H1 (cell line): ENCODE results near the gene CHST13.

Experiments used
- ATF2 ChIP-seq: IDR thresholded peaks from 2 replicates; pipeline ENCODE4 v1.6.1; 2012; ENCODE audit warnings: low read length, inconsistent platforms
- CHD2 ChIP-seq: IDR thresholded peaks from 2 replicates; pipeline ENCODE4 v1.6.1; 2012; ENCODE audit warnings: low read length, improper control_type of control experiment
- EZH2 ChIP-seq: fragments of 200-600 bp; sonication (generic); IDR thresholded peaks from 2 replicates; pipeline ENCODE4 v1.7.1; 2012; ENCODE audit warnings: low read depth, mild to moderate bottlenecking, moderate library complexity, low read length, inconsistent platforms; ENCODE audit not compliant: severe bottlenecking
- FOSL1 ChIP-seq: IDR thresholded peaks from 2 replicates; pipeline ENCODE4 v1.6.1; 2011; ENCODE audit warnings: mild to moderate bottlenecking, low read depth, low read length, moderate library complexity; ENCODE audit not compliant: insufficient read depth
- HDAC6 ChIP-seq: IDR thresholded peaks from one replicate; pipeline ENCODE4 v1.7.1; 2012; ENCODE audit warnings: low read depth, mild to moderate bottlenecking, inconsistent platforms, low read length, moderate library complexity
- JUN ChIP-seq: IDR thresholded peaks from 2 replicates; pipeline ENCODE4 v1.6.1; 2011; ENCODE audit warnings: low read depth, mild to moderate bottlenecking, improper control_type of control experiment, low read length
- POLR2A ChIP-seq, 2 experiments: IDR thresholded peaks; 1 replicate in 1 of 2; 2 replicates in 1 of 2; pipeline ENCODE4 v1.6.1; 2011; ENCODE audit warnings: low read depth in 2 of 2, low read length in 2 of 2, mild to moderate bottlenecking in 2 of 2; ENCODE audit errors: control extremely low read depth in 1 of 2
- RFX5 ChIP-seq: IDR thresholded peaks from 2 replicates; pipeline ENCODE4 v1.6.1; 2011; ENCODE audit warnings: low read depth, low read length, improper control_type of control experiment, borderline replicate concordance
- SIRT6 ChIP-seq: IDR thresholded peaks from one replicate; pipeline ENCODE4 v1.7.1; 2012; ENCODE audit warnings: low read length, inconsistent platforms
- TCF12 ChIP-seq: IDR thresholded peaks from 2 replicates; pipeline ENCODE4 v1.6.1; 2011; ENCODE audit warnings: low read depth, mild to moderate bottlenecking, low read length
- TF ChIP-seq, protein P1 (sequence below), 3 experiments: IDR thresholded peaks; 1 replicate in 2 of 3; 2 replicates in 1 of 3; pipeline versions ENCODE4 v1.5.1 to v1.6.1; 2011; ENCODE audit warnings: low read length in 3 of 3, mild to moderate bottlenecking in 3 of 3, inconsistent platforms in 2 of 3, low read depth in 1 of 3, moderate library complexity in 1 of 3; ENCODE audit not compliant: insufficient read depth in 1 of 3; ENCODE audit errors: control extremely low read depth in 1 of 3
- TF ChIP-seq, protein P2 (sequence below): IDR thresholded peaks from 2 replicates; pipeline ENCODE4 v1.6.1; 2011; ENCODE audit warnings: low read depth, mild to moderate bottlenecking, low read length; ENCODE audit not compliant: insufficient read depth

- TF ChIP-seq, protein P1, sequence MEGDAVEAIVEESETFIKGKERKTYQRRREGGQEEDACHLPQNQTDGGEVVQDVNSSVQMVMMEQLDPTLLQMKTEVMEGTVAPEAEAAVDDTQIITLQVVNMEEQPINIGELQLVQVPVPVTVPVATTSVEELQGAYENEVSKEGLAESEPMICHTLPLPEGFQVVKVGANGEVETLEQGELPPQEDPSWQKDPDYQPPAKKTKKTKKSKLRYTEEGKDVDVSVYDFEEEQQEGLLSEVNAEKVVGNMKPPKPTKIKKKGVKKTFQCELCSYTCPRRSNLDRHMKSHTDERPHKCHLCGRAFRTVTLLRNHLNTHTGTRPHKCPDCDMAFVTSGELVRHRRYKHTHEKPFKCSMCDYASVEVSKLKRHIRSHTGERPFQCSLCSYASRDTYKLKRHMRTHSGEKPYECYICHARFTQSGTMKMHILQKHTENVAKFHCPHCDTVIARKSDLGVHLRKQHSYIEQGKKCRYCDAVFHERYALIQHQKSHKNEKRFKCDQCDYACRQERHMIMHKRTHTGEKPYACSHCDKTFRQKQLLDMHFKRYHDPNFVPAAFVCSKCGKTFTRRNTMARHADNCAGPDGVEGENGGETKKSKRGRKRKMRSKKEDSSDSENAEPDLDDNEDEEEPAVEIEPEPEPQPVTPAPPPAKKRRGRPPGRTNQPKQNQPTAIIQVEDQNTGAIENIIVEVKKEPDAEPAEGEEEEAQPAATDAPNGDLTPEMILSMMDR (IDR thresholded peaks at IDR 0.05; ENCODE audit: control extremely low read depth in 1 of 3, insufficient read depth in 1 of 3, low read depth in 1 of 3, low read length in 3 of 3) = no peak
- TF ChIP-seq FOSL1 (no peak), HDAC6 (no peak), CHD2 (no peak), JUN (no peak), RFX5 (no peak), EZH2 (no peak), POLR2A (IDR thresholded peaks at IDR 0.05; ENCODE audit: control extremely low read depth in 1 of 2, low read depth in 2 of 2, low read length in 2 of 2) (no peak), ATF2 (no peak), TCF12 (no peak), SIRT6 (no peak)
- TF ChIP-seq, protein P2, sequence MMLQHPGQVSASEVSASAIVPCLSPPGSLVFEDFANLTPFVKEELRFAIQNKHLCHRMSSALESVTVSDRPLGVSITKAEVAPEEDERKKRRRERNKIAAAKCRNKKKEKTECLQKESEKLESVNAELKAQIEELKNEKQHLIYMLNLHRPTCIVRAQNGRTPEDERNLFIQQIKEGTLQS = no peak
Measured at GRCh38 chr3:126514161-126514560, 9.8 kb upstream of the CHST13 start.
